ENCODE results near the gene TEKTIP1.
"Not testable (repeated sequence)": the region's sequence is repeated elsewhere in the genome, so short reads cannot be mapped to it uniquely, and the experiment has no call there.

- TF ChIP-seq CTCF (IDR thresholded peaks at IDR 0.05; ENCODE audit: low read length); EZH2 (IDR thresholded peaks at IDR 0.05; ENCODE audit: borderline replicate concordance, low read length): not testable (repeated sequence)
These were observed 42.8 kb downstream of the TEKTIP1 start for GRCh38 chr19:3581792-3582191.
